B cell (primary cell): ENCODE results near the gene MCHR1. TPM values are rescaled to one million over a fixed set of nuclear protein-coding genes. Genes with fewer than 3 reads are reported as not detected.

Experiments used
- ATAC-seq: fragments of 200-7000 bp; cut with Tn5 transposase; one replicate; pipeline ENCODE4 v1.10.0; 2021; ENCODE audit warnings: low read depth, mild to moderate bottlenecking, moderate number of reproducible peaks, moderate library complexity
- CTCF ChIA-PET: fragments of 350-600 bp; sonication (Branson Sonifier 250); formaldehyde crosslinking; loops from one replicate; lab custom pipeline; 2021; ENCODE audit warnings: antibody characterized with exemption, inconsistent platforms; lab: Charles Lee
- POLR2A ChIA-PET: fragments of 350-600 bp; sonication (Branson Sonifier 250); formaldehyde crosslinking; loops from one replicate; lab custom pipeline; 2021; ENCODE audit warnings: antibody characterized with exemption; lab: Charles Lee
- DNase-seq: peaks from one replicate; pipeline ENCODE4 v3.0.0; 2013
- H2AFZ ChIP-seq: 2 replicates; pipeline ENCODE4 v1.6.1; 2012; ENCODE audit warnings: mild to moderate bottlenecking, low read depth, low read length; ENCODE audit not compliant: insufficient read depth, poor library complexity, severe bottlenecking
- H3K27ac ChIP-seq, 2 donors: 1 replicate in 1 of 2; 2 replicates in 1 of 2; pipeline ENCODE4 v1.5.1; 2012 to 2013; ENCODE audit warnings: low read length in 2 of 2, mild to moderate bottlenecking in 2 of 2, moderate library complexity in 1 of 2
- H3K27me3 ChIP-seq, 4 experiments: fragments of 200-600 bp in 1 of 4; sonication (generic) in 1 of 4; replicated peaks in 1 of 4; 1 replicate in 2 of 4; 2 replicates in 2 of 4; pipeline versions ENCODE4 v1.6.1 to v1.7.0; 2013 to 2016; ENCODE audit warnings: low read length in 3 of 4, mild to moderate bottlenecking in 2 of 4, mixed read lengths in 1 of 4, moderate library complexity in 1 of 4; ENCODE audit not compliant: insufficient read depth in 4 of 4, control insufficient read depth in 3 of 4; ENCODE audit errors: control extremely low read depth in 1 of 4
- H3K36me3 ChIP-seq, 2 experiments: replicated peaks in 1 of 2; 1 replicate in 1 of 2; 2 replicates in 1 of 2; pipeline versions ENCODE4 v1.6.1 to v1.7.1; 2013; ENCODE audit warnings: low read length in 1 of 2; ENCODE audit not compliant: insufficient read depth in 2 of 2, control insufficient read depth in 1 of 2; ENCODE audit errors: control extremely low read depth in 1 of 2, extremely low read depth in 1 of 2
- H3K4me1 ChIP-seq, 2 donors: fragments of 200-600 bp in 1 of 2; sonication (generic) in 1 of 2; 1 replicate in 1 of 2; 2 replicates in 1 of 2; pipeline versions ENCODE4 v1.5.1 to v1.6.1; 2013 to 2017; ENCODE audit warnings: low read length in 2 of 2; ENCODE audit not compliant: control insufficient read depth in 2 of 2, insufficient read depth in 2 of 2
- H3K4me2 ChIP-seq: replicated peaks from 2 replicates; pipeline ENCODE3; 2012; ENCODE audit warnings: mild to moderate bottlenecking, low read depth, low read length; ENCODE audit not compliant: poor library complexity, severe bottlenecking
- H3K4me3 ChIP-seq, 5 experiments: fragments of 200-600 bp in 1 of 5; sonication (generic) in 1 of 5; 1 replicate in 3 of 5; 2 replicates in 2 of 5; pipeline versions ENCODE4 v1.5.1 to v1.7.0; 2011 to 2016; ENCODE audit warnings: low read length in 4 of 5, mild to moderate bottlenecking in 4 of 5, low read depth in 2 of 5, control low read depth in 1 of 5, moderate library complexity in 1 of 5; ENCODE audit not compliant: insufficient read depth in 1 of 5; ENCODE audit errors: control extremely low read depth in 1 of 5, extremely low read depth in 1 of 5
- H3K79me2 ChIP-seq: fragments of 200-600 bp; sonication (generic); one replicate; pipeline ENCODE4 v1.6.0; 2016; ENCODE audit warnings: low read length; ENCODE audit not compliant: control insufficient read depth, insufficient read depth
- H3K9ac ChIP-seq: fragments of 200-600 bp; sonication (generic); 2 replicates; pipeline ENCODE4 v1.6.1; 2017; ENCODE audit warnings: mild to moderate bottlenecking, low read length, moderate library complexity
- H3K9me3 ChIP-seq, 3 donors: one replicate each; pipeline versions ENCODE4 v1.6.1 to v1.7.1; 2013; ENCODE audit warnings: low read length in 2 of 3; ENCODE audit not compliant: control insufficient read depth in 2 of 3, insufficient read depth in 1 of 3; ENCODE audit errors: control extremely low read depth in 1 of 3
- H4K20me1 ChIP-seq: 2 replicates; pipeline ENCODE4 v1.6.0; 2012; ENCODE audit warnings: mild to moderate bottlenecking, low read length; ENCODE audit not compliant: insufficient read depth, control insufficient read depth, poor library complexity, severe bottlenecking
- H3K27ac Mint-ChIP-seq: one replicate; pipeline ENCODE4 v1.8.0; 2021; ENCODE audit warnings: mixed read lengths
- H3K27me3 Mint-ChIP-seq: one replicate; pipeline ENCODE4 v1.8.0; 2021; ENCODE audit warnings: mixed read lengths
- H3K4me1 Mint-ChIP-seq: one replicate; pipeline ENCODE4 v1.8.0; 2021; ENCODE audit warnings: mixed read lengths
- H3K4me3 Mint-ChIP-seq: one replicate; pipeline ENCODE4 v1.8.0; 2021; ENCODE audit warnings: mixed read lengths
- H3K9me3 Mint-ChIP-seq: one replicate; pipeline ENCODE4 v1.8.0; 2022; ENCODE audit warnings: mixed read lengths; ENCODE audit not compliant: insufficient read depth
- CTCF ChIP-seq: fragments of 200-600 bp; IDR thresholded peaks from one replicate; pipeline ENCODE4 v1.8.0; 2022; ENCODE audit warnings: antibody characterized with exemption, mild to moderate bottlenecking
- EZH2 ChIP-seq: IDR thresholded peaks from 2 replicates; pipeline ENCODE4 v1.6.1; 2012; ENCODE audit warnings: borderline replicate concordance, low read depth, mild to moderate bottlenecking, moderate library complexity, low read length; ENCODE audit not compliant: insufficient read depth, poor library complexity, severe bottlenecking
- WGBS: methylation state at CpG from one replicate; pipeline ENCODE4 v1.1.5; 2013; ENCODE audit warnings: missing lambda C conversion rate; ENCODE audit not compliant: insufficient coverage; 5-methylcytosine and 5-hydroxymethylcytosine counted together
- intact Hi-C: fragments of 100-400 bp; cut with micrococcal nuclease; formaldehyde crosslinking; loops from one replicate; pipeline ENCODE4 v1.10.0; 2022
- polyA plus RNA-seq: library from polyadenylated mRNA; depleted of rRNA; stranded (reverse); fragments of >200 nt; gene quantifications from 2 replicates; pipeline ENCODE4 v1.2.3, GENCODE V29; 2012
- total RNA-seq, 2 donors: library from RNA; stranded (reverse); fragments of 120-200 nt in 1 of 2; gene quantifications; 1 replicate in 1 of 2; 2 replicates in 1 of 2; pipeline versions ENCODE4 v1.2.3 to v1.2.4, GENCODE V29; 2013 to 2022

The MCHR1 gene
- total and polyA plus RNA-seq, 2 donors (not counting 1 experiment from before 2014, with no cell fraction given) = not detected

DNA sequence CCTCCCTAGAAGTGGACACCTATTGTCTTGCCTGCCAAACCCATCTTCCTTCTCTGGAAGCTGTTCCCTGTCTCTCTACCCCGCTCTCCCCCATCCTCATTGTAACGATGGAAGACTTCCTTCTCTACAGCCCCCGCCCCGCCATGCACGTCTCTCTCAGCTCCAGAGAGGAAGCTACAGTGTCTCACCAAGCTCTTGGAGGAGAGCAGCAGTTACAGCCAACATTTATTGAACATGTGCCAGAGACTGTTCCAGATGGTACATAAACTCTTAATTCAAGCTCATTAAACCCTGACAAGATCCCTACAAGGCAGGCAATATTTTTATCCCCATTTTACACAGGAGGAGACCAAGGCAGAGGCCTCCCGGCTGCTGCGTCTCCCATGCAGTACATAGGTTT lies 15.1 kb downstream of the MCHR1 start:
- H3K4me1 ChIP-seq = no peaks in the 10 kb centered on the region
- H3K36me3 ChIP-seq = no peaks in the 10 kb centered on the region
- no peaks in the 10 kb centered on the region for H4K20me1 ChIP-seq
- H3K79me2 ChIP-seq = no peaks in the 10 kb centered on the region
- H3K27me3 Mint-ChIP-seq = peaks cover 22% of the 10 kb centered on the region
- no peak overlapping the region for H3K4me3 Mint-ChIP-seq
- H3K27ac ChIP-seq = no peak overlapping the region
- ATAC-seq = no peak
- WGBS = 50% methylated on average over 7 of the region's 7 CpGs
- ChIA-PET POLR2A (no interaction called here), CTCF (interaction anchor here (1.1 kb wide), 1 partner anchor 11 kb away, joined by 3 read pairs; no protein-coding TSS in a partner anchor)
- no peak overlapping the region for H3K4me3 ChIP-seq
- H3K9ac ChIP-seq = no peak overlapping the region
- no peaks in the 10 kb centered on the region for H3K4me1 Mint-ChIP-seq
- H3K27me3 ChIP-seq = no peaks in the 10 kb centered on the region
- DNase-seq = no peak
- no peak for TF ChIP-seq EZH2
- no peak for TF ChIP-seq CTCF
- no peaks in the 10 kb centered on the region for H3K9me3 Mint-ChIP-seq
- H3K4me2 ChIP-seq = no peak overlapping the region
- no peak overlapping the region for H2AFZ ChIP-seq
- H3K27ac Mint-ChIP-seq = no peak overlapping the region
- H3K9me3 ChIP-seq = no peaks in the 10 kb centered on the region
- intact Hi-C loops = no loop called here

DNA sequence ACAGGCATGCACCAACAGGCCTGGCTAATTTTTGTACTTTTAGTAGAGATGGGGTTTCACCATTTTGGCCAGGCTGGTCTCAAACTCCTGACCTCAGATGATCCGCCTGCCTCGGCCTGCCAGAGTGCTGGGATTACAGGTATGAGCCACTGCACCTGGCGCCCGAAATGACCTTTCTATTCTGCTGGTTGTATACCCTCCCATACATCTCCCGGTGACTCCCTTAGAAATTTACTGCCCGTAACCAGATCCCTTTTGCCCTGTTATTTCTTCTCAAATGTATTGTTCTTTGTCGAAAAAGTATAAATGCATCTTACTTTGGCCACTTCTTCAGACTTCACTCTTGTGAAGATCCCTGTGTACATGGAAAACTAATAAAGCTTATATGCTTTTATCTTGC lies 22.0 kb downstream of the MCHR1 start:
- no peak overlapping the region for H3K27ac Mint-ChIP-seq
- no peak overlapping the region for H3K4me3 Mint-ChIP-seq
- H3K4me1 Mint-ChIP-seq = peaks cover 3% of the 10 kb centered on the region
- intact Hi-C loops = no loop called here
- no peaks in the 10 kb centered on the region for H3K9me3 Mint-ChIP-seq
- no peak for DNase-seq
- Histone ChIP-seq H4K20me1 (no peaks in the 10 kb centered on the region), H3K27ac (no peak overlapping the region), H3K36me3 (no peaks in the 10 kb centered on the region), H3K4me3 (no peak overlapping the region), H3K4me1 (no peaks in the 10 kb centered on the region), H3K9ac (no peak overlapping the region), H2AFZ (no peak overlapping the region), H3K9me3 (no peaks in the 10 kb centered on the region), H3K27me3 (no peaks in the 10 kb centered on the region), H3K79me2 (no peaks in the 10 kb centered on the region), H3K4me2 (no peak overlapping the region)
- no peak for ATAC-seq
- WGBS = 89% methylated on average over 4 of the region's 7 CpGs
- POLR2A ChIA-PET = no interaction called here
- peaks cover 8% of the 10 kb centered on the region for H3K27me3 Mint-ChIP-seq
- CTCF ChIA-PET = interaction anchor here (0.5 to 0.6 kb wide), 2 partner anchors 25 to 117 kb away, joined by 3 read pairs; no protein-coding TSS in a partner anchor
- no peak for TF ChIP-seq EZH2
- no peak for TF ChIP-seq CTCF
